Mucosa of stomach (tissue), 1 donor: Measurements from ENCODE around the gene STK16.

Source experiments
- H3K27me3 ChIP-seq: one replicate; pipeline ENCODE4 v1.7.0; 2013; ENCODE audit warnings: mild to moderate bottlenecking, low read length; ENCODE audit not compliant: control insufficient read depth, insufficient read depth
- H3K36me3 ChIP-seq: one replicate; pipeline ENCODE4 v1.7.0; 2013; ENCODE audit warnings: low read length; ENCODE audit not compliant: control insufficient read depth, insufficient read depth
- H3K4me1 ChIP-seq: one replicate; pipeline ENCODE4 v1.7.0; 2013; ENCODE audit warnings: mild to moderate bottlenecking, low read length; ENCODE audit not compliant: control insufficient read depth, insufficient read depth
- H3K4me3 ChIP-seq: one replicate; pipeline ENCODE4 v1.7.0; 2013; ENCODE audit warnings: low read length
- H3K9ac ChIP-seq: one replicate; pipeline ENCODE4 v1.7.0; 2013; ENCODE audit warnings: mild to moderate bottlenecking, low read length, moderate library complexity
- H3K9me3 ChIP-seq: one replicate; pipeline ENCODE4 v1.7.0; 2013; ENCODE audit warnings: mild to moderate bottlenecking, low read length, moderate library complexity; ENCODE audit not compliant: control insufficient read depth
- donor health status: Pancreatic carcinoma.

The STK16 gene

DNA sequence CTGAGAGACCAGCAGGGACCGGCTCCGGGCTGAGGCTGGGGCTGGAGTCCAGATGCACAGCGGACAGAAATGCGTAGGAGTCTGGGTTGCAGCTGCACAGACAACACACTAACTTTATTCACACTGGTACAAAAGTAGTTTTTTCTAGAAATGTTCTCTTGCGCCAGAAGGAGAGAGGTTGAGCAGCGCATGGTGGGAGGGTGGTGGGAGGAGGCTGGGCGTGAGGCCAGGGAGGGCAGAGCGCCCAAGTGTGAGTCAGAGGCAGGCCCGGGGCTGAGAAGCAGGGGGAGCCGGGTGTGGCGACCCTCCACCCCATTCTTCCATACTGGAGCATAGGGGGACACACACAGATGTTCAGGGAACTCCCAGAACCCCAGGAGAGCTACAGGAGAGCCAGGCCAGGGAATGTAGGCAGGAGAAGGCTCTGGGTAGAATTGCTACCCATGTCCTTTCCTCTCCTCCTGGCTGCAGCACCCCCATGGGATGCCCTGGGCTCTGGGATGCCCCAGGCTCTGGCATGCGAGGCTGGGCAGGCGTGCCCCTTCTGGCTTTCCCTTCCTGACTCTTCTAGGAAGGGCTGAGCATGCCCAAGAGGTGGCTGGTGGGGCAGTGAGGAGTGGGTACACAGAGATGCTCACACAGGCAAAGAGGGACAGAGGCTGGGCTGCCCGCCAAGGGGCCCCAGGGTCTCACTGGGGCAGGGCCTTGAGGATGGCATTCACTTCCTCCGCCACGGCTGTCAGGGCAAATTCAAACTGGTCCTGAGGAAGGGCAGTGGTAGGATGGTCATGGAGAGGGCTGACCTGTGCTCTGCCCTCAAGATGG is 44.5 kb downstream of the STK16 start:
- Histone ChIP-seq H3K27me3 (peaks cover 7% of the 10 kb centered on the region), H3K9ac (no peak overlapping the region), H3K9me3 (no peaks in the 10 kb centered on the region), H3K4me3 (no peak overlapping the region), H3K4me1 (peaks cover 18% of the 10 kb centered on the region), H3K36me3 (no peaks in the 10 kb centered on the region)

DNA sequence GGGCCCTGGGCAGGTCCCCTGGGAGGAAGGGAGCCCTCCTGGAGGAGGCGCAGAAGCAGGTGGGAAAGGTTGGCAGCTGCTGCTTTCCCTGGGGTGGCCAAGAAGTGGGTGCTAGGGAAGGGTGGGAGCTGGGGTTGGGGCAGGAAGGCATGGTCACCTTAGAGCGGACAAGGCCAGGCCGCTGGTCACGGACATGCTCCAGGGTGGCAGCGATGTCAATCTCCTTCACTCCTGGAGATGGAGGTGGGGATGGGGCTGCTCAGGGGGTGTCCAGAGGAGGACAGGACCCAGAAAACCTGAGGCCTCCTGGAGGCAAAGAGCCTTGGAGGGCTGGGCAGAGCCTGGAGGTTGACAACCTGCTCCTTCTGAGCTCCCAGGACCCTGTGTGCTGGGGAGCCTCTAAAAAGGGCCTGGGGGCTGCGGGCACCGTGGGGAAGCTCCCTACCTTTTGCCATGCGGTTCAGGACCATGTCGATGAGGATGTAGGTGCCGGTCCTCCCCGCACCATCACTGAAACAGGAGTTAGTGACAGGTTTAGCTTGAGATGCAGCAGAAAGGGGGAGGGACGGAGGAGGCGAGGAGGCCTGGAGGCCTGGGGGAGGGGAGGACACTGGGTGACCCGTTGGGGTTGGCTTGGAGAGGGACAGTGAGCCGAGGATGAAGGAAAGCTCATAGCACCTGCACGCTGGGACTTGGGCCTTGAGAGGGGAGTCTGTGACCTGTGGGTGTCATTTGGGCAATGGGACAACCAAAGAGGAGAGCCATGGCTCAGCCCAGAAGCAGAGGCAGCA is 45.3 kb downstream of the STK16 start:
- Histone ChIP-seq H3K9ac (no peak overlapping the region), H3K4me1 (peaks cover 20% of the 10 kb centered on the region), H3K27me3 (peaks cover 11% of the 10 kb centered on the region), H3K9me3 (no peaks in the 10 kb centered on the region), H3K4me3 (no peak overlapping the region), H3K36me3 (no peaks in the 10 kb centered on the region)

DNA sequence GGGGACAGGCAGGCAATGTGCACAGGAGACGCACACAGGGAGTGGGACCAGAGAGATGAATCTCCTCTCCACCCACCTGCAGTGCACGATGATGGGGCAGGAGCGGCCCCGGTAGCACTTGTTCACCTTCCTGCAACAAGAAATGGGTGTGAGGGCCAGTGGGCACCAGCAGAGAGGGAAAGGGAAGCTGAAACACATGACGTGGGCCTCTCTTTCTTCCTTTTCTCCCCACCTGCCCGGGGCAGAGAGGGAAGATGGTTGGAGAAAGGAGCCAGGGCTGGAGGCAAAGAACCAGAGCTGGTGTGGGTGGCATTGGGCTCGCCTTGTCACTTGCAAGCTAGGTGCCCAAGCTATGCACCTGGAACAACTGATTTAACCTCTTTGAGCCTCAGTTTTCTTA is 46.1 kb downstream of the STK16 start:
- Histone ChIP-seq H3K36me3 (no peaks in the 10 kb centered on the region), H3K9me3 (no peaks in the 10 kb centered on the region), H3K4me1 (peaks cover 20% of the 10 kb centered on the region), H3K27me3 (peaks cover 11% of the 10 kb centered on the region), H3K4me3 (no peak overlapping the region), H3K9ac (no peak overlapping the region)

DNA sequence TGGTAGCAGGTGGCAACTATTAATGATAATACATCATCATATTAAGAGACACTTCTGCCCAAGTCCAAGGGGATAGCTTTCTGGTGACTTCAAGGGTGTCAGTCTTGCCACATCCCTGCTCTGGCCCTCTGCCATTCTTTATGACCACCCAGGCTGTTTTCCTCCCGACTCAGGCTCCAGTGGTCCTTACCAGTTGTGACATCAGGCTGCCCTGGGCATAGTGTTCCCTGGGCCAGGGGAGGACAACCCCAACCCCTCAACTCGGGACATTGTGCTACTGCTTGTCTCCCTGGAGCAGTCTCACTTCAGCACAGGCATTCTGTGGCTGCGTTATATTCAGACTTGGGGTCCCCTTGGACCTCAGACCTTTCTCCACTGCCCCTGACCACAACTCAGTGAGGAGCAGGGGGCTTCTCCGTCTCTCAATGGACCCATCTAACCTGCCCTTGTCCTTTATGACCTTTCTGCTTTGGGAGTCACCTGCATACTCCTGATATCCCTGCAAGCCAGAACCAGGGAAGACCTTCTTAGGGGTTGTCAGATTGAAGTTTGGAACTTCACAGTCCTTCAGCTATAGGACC is 46.7 kb downstream of the STK16 start:
- Histone ChIP-seq H3K36me3 (no peaks in the 10 kb centered on the region), H3K27me3 (peaks cover 11% of the 10 kb centered on the region), H3K9ac (no peak overlapping the region), H3K4me3 (no peak overlapping the region), H3K4me1 (peaks cover 20% of the 10 kb centered on the region), H3K9me3 (no peaks in the 10 kb centered on the region)

DNA sequence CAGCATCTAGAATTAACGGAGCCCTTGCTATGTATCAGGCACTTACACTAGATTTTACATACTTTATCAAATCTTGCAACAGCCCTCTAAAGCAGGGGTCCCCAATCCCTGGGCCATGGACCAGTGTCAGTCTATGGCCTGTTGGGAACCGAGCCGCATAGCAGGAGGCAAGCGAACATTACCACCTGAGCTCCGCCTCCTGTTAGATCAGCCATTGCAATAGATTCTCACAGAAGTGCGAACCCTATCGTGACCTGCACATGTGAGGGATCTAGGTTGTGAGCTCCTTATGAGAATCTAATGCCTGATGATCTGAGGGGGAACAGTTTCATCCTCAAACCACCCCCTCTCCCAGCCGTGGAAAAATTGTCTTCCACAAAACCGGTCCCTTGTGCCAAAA is 47.3 kb downstream of the STK16 start:
- Histone ChIP-seq H3K4me1 (peaks cover 20% of the 10 kb centered on the region), H3K4me3 (no peak overlapping the region), H3K27me3 (peaks cover 11% of the 10 kb centered on the region), H3K9ac (no peak overlapping the region), H3K9me3 (no peaks in the 10 kb centered on the region), H3K36me3 (no peaks in the 10 kb centered on the region)

DNA sequence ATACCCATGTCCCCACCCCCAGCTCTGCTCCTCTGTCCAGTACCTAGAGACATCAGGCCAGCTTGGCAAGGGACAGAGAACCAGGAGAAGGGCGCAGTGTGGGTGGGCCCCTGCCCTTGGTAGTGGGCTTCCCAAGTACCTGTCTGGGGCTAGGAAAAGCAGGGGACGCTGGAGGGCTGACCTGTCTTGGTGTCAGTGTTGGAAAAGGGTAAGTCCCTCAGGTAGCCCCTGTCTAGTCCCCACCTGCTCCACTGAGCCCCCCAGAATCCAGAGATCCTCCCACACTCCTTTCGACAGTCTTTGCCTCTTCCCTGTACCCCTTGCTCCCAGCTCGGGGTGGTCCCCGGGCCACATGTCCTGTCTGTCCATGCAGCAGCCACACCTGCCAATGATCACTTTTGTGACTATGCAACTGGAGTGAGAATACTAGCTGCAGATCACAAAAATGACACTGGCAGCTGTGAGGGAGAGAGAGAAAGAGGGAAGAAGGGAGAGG is 48.5 kb downstream of the STK16 start:
- Histone ChIP-seq H3K4me3 (no peak overlapping the region), H3K9ac (peak overlapping the region; percentile 73), H3K9me3 (no peaks in the 10 kb centered on the region), H3K27me3 (peaks cover 16% of the 10 kb centered on the region), H3K36me3 (no peaks in the 10 kb centered on the region), H3K4me1 (peaks cover 23% of the 10 kb centered on the region)

DNA sequence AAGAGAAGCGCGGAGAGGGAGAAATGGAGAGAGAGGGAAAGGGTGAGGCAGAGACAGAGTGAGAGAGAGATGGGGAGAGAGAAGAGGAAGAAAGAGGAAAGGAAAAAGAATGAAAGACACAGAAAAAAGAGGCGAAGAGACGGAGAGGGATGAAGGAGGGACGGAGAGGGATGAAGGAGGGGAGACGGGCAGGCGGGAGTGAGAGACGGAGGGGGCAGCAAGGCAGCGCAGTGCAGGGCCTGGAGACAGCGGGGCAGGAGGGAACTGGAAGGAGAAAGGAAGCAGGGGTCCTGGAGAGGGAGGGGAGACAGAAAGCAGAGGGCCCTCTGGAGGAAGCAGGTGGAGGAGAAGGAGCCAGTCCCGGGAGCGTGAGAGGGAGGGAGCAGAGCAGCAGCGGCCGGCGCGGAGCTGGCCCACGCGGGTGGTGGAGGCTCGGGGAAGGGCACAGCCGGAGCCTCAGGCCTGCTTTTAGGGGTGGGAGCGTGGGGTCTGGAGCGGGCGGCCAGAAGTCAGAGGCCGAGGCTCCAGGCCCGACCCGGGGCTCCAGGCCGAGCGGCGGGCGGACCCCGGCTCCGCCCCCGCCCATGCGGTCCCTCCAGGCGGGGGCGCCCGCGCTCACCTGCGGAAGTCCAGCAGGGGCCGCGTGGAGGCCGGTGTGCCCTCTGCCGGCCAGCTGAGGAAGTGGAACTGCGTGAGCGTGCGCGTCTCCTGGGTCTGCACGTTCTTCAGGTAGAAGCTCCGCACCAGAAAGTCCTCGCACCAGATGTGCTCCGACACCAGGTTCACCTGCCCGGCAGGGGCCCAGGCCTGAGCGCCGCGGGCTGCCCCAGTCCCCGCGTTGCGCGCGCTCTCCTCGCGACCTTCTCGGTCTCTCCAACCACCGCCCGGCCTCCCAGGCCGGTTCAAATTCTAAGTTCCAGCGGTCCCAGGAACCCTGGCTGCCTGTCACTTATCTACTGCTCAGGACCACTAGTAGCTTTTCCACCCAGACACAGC is 49.4 kb downstream of the STK16 start:
- Histone ChIP-seq H3K4me1 (peaks cover 21% of the 10 kb centered on the region), H3K27me3 (peaks cover 20% of the 10 kb centered on the region), H3K9me3 (no peaks in the 10 kb centered on the region), H3K4me3 (peak overlapping the region; percentile 50), H3K9ac (peak overlapping the region; percentile 73), H3K36me3 (no peaks in the 10 kb centered on the region)

DNA sequence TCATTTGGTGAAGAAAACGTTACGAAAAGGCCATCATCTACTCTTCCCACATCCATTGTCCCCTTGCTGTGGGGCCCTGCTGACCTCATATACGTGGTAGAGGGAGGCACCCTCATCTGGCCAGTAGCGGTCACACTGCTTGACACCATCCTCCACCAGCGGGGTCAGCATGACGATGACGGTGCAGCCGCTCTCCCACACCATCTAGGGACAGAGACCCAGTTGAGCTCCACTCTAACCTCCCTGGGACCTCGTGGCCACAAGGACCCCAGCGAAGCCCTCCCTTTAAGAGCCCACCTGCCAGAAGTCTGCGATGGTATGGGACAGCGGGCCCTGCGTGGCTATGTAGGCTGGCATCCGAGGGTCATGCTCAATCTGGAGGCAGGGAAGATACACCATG is 50.9 kb downstream of the STK16 start:
- H3K27me3 ChIP-seq = peaks cover 29% of the 10 kb centered on the region
- H3K4me1 ChIP-seq = peaks cover 20% of the 10 kb centered on the region
- no peak overlapping the region for H3K4me3 ChIP-seq
- no peak overlapping the region for H3K9ac ChIP-seq
- no peaks in the 10 kb centered on the region for H3K9me3 ChIP-seq
- no peaks in the 10 kb centered on the region for H3K36me3 ChIP-seq

DNA sequence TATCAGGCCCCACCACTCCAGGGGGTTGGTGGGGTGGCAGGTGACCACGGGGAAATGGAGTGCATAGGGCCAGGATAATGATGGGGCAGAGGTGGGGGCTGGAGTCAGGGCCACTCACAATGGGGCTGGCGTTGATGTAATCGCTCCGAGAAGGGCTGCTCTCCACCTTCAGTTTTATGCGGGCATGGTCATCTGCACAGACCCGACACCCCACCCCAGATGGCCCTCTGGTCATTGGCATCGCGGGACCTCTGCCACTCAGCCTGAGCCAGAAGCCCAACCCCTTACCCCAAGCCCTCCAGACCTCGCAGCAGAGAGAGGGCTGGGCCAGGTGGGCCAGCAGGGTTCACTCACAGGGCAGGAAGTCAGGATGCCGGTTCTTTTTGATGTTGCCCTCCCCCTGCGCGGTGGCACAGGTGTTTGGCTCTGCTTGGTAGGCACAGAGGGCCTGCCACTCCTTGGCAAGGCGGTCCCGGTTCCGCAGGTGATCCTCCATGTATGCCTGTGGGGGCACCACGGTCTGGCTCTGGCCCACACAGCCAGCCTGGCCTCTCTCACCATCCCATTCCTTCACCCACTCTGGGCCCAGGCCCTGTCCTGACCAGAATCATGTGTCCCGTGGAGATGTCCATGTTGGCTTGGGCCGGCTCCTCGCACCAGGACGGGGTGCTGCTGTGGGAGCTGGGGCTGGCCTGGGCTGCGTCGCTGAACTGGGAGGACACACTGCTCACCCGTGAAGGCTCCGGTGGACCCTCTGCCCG is 51.5 kb downstream of the STK16 start:
- no peak overlapping the region for H3K9ac ChIP-seq
- H3K9me3 ChIP-seq = no peaks in the 10 kb centered on the region
- peaks cover 34% of the 10 kb centered on the region for H3K27me3 ChIP-seq
- peaks cover 20% of the 10 kb centered on the region for H3K4me1 ChIP-seq
- H3K4me3 ChIP-seq = no peak overlapping the region
- H3K36me3 ChIP-seq = no peaks in the 10 kb centered on the region

DNA sequence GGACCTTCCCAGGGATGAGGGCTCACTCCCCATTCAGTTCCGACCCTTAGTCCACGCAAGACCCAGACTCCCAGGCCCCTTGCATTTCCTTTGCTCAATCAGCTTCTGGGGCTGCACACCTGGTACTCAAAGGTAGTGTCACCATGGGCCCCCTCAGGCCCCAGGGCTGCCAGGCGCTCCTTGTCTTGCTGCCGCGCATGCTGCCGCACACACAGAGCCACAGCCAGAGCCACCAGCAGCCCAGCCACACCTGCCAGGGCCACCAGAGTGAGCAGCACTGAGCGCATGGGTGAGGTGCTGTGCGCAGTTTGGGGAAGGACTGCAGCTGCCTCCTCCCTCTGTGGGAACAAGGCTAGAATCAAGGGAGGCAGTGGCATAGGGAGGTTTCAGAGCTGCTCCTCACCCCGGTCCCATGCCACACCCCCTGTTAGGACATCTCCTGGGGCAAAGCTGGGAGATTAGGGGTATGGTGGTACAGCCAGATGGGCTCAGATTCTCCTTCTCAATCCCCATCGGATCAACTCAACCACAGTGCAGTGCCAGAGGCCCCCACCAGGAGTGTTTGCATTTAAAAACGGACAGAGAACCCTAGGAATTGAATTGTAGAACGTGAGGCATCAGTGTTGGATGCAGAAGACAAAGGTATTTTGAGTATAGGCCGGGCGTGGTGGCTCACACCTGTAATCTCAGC is 52.6 kb downstream of the STK16 start:
- H3K9ac ChIP-seq = no peak overlapping the region
- no peaks in the 10 kb centered on the region for H3K36me3 ChIP-seq
- peaks cover 43% of the 10 kb centered on the region for H3K27me3 ChIP-seq
- no peaks in the 10 kb centered on the region for H3K9me3 ChIP-seq
- H3K4me3 ChIP-seq = no peak overlapping the region
- peaks cover 20% of the 10 kb centered on the region for H3K4me1 ChIP-seq
